K562 (cell line): ENCODE results near the gene DDX41. TPM values are rescaled to one million over a fixed set of nuclear protein-coding genes. Genes with fewer than 3 reads are reported as not detected.
A peak's percentile ranks its signal among the peaks of the same experiment; 100 is the strongest.

Experiments used
- ATAC-seq: fragments of 200-7000 bp; cut with Tn5 transposase; 3 replicates; pipeline ENCODE4 v1.9.1; 2020; ENCODE audit warnings: moderate library complexity
- BruUV-seq: library from RNA; stranded (reverse); fragments of 400-500 nt; replicated peaks from 2 replicates; lab custom pipeline; 2021; lab: Mats Ljungman, UMichigan
- CTCF ChIA-PET: fragments of 300-600 bp; formaldehyde crosslinking; extraction: SDS; loops from one replicate; lab custom pipeline; 2021; ENCODE audit warnings: low intra/inter-chr PET ratio; lab: Yijun Ruan, JAX
- POLR2A ChIA-PET: fragments of 300-600, 350-650 bp; sonication (Branson Sonifier 250); formaldehyde crosslinking; extraction: SDS; loops from one replicate; lab custom pipeline; 2021; ENCODE audit warnings: antibody characterized with exemption, inconsistent platforms; lab: Yijun Ruan, JAX
- DNase-seq, 4 experiments: peaks; one replicate each; pipeline versions ENCODE4 v3.0.0 to v3.0.0-alpha.2; 2011 to 2018; ENCODE audit warnings: low spot score in 3 of 4, mixed read lengths in 3 of 4; ENCODE audit errors: extremely low read depth in 1 of 4
- FAIRE-seq: peaks from 2 replicates; lab custom pipeline; 2011; peaks lifted over from hg19 to GRCh38; lab: Jason Lieb, UNC
- H2AFZ ChIP-seq: 2 replicates; pipeline ENCODE4 v1.6.0; 2011; ENCODE audit warnings: low read depth, low read length, control low read depth, inconsistent platforms
- H3K27ac ChIP-seq: fragments of 200-600 bp; 3 replicates; pipeline ENCODE4 v1.8.0; 2011; ENCODE audit warnings: low read depth, mild to moderate bottlenecking, control low read depth, inconsistent platforms, low read length, moderate library complexity, mixed read lengths; ENCODE audit errors: extremely low read depth
- H3K27me3 ChIP-seq, 2 experiments: fragments of 300-600 bp in 1 of 2; 2 replicates in 1 of 2; 3 replicates in 1 of 2; pipeline versions ENCODE4 v1.6.0 to v1.8.0; 2011; ENCODE audit warnings: inconsistent platforms in 2 of 2, low read length in 2 of 2, mild to moderate bottlenecking in 1 of 2, mixed read lengths in 1 of 2, moderate library complexity in 1 of 2; ENCODE audit not compliant: control insufficient read depth in 2 of 2, insufficient read depth in 2 of 2
- H3K36me3 ChIP-seq: fragments of 300-600 bp; 3 replicates; pipeline ENCODE4 v1.8.0; 2011; ENCODE audit warnings: mild to moderate bottlenecking, low read length, inconsistent platforms; ENCODE audit not compliant: control insufficient read depth, insufficient read depth
- H3K4me1 ChIP-seq, 2 experiments: fragments of 200-600 bp in 1 of 2; replicated peaks in 1 of 2; 2 replicates in 1 of 2; 3 replicates in 1 of 2; pipeline versions ENCODE4 v1.5.1 to v1.8.0; 2011; ENCODE audit warnings: inconsistent platforms in 2 of 2, low read length in 2 of 2, mild to moderate bottlenecking in 1 of 2, mixed read lengths in 1 of 2, moderate library complexity in 1 of 2; ENCODE audit not compliant: control insufficient read depth in 2 of 2, insufficient read depth in 2 of 2
- H3K4me2 ChIP-seq: 2 replicates; pipeline ENCODE4 v1.6.1; 2011; ENCODE audit warnings: low read length, control low read depth, inconsistent platforms, mixed read lengths; ENCODE audit not compliant: insufficient read depth
- H3K4me3 ChIP-seq: fragments of 200-600 bp; sonication (generic), shearing (Covaris generic); 2 replicates; pipeline ENCODE4 v1.5.1; 2016; ENCODE audit warnings: control low read depth, inconsistent platforms
- H3K79me2 ChIP-seq: fragments of 200-600 bp; 3 replicates; pipeline ENCODE4 v1.8.0; 2011; ENCODE audit warnings: low read length, inconsistent platforms; ENCODE audit not compliant: control insufficient read depth, insufficient read depth
- H3K9ac ChIP-seq, 2 experiments: 2 replicates each; pipeline versions ENCODE4 v1.6.0 to v1.6.1; 2011; ENCODE audit warnings: low read depth in 2 of 2, low read length in 2 of 2, control low read depth in 1 of 2, inconsistent platforms in 1 of 2, mild to moderate bottlenecking in 1 of 2, mixed read lengths in 1 of 2; ENCODE audit not compliant: insufficient read depth in 1 of 2
- H3K9me1 ChIP-seq: one replicate; pipeline ENCODE4 v1.6.0; 2011; ENCODE audit warnings: inconsistent platforms, mild to moderate bottlenecking, low read length, moderate library complexity; ENCODE audit not compliant: control insufficient read depth, insufficient read depth
- H3K9me3 ChIP-seq: replicated peaks from 2 replicates; pipeline ENCODE4 v1.5.1; 2011; ENCODE audit warnings: low read depth, low read length, inconsistent platforms; ENCODE audit not compliant: control insufficient read depth, insufficient read depth
- H4K20me1 ChIP-seq: replicated peaks from 2 replicates; pipeline ENCODE4 v1.6.1; 2011; ENCODE audit warnings: low read length, inconsistent platforms, mixed read lengths; ENCODE audit not compliant: control insufficient read depth, insufficient read depth
- EWSR1 ChIP-seq: fragments of 450-650 bp; IDR thresholded peaks from 2 replicates; pipeline ENCODE4 v1.6.1; 2018; ENCODE audit warnings: borderline replicate concordance, mild to moderate bottlenecking, low read depth, moderate library complexity; ENCODE audit not compliant: partially characterized antibody
- GABPB1 ChIP-seq: sonication (generic); formaldehyde crosslinking; IDR thresholded peaks from 2 replicates; pipeline ENCODE4 v1.8.0; 2022; ENCODE audit warnings: mild to moderate bottlenecking, missing genetic modification reagents
- KHSRP ChIP-seq: fragments of 450-650 bp; IDR thresholded peaks from 2 replicates; pipeline ENCODE4 v1.6.1; 2017
- MAZ ChIP-seq, 2 experiments: fragments of 450-650 bp in 1 of 2; sonication (generic) in 1 of 2; formaldehyde crosslinking; IDR thresholded peaks in 1 of 2; conservative IDR thresholded peaks in 1 of 2; 2 replicates each; pipeline versions ENCODE4 v1.4.0 to v1.5.0; 2020; ENCODE audit warnings: mild to moderate bottlenecking in 1 of 2, missing genetic modification reagents in 1 of 2
- MTA3 ChIP-seq: fragments of 450-650 bp; formaldehyde crosslinking; IDR thresholded peaks from 2 replicates; pipeline ENCODE4 v1.6.1; 2017; ENCODE audit warnings: mild to moderate bottlenecking, borderline replicate concordance
- MYNN ChIP-seq, 2 experiments: sonication (generic); formaldehyde crosslinking in 1 of 2; IDR thresholded peaks; 2 replicates each; pipeline versions ENCODE4 v1.5.0 to v1.6.1; 2016 to 2020; ENCODE audit warnings: antibody characterized with exemption in 1 of 2, missing genetic modification reagents in 1 of 2
- NFXL1 ChIP-seq: fragments of 450-650 bp; formaldehyde crosslinking; IDR thresholded peaks from 2 replicates; pipeline ENCODE4 v1.4.0; 2021; ENCODE audit warnings: mild to moderate bottlenecking
- POLR2A ChIP-seq: fragments of 450-650 bp; conservative IDR thresholded peaks from 2 replicates; pipeline ENCODE4 v1.6.1; 2016
- POLR2G ChIP-seq: fragments of 200-400 bp; formaldehyde crosslinking; IDR thresholded peaks from 2 replicates; pipeline ENCODE4 v1.6.1; 2017; ENCODE audit warnings: low read depth, mild to moderate bottlenecking, antibody characterized with exemption, low read length, moderate library complexity
- RBFOX2 ChIP-seq: fragments of 200-400 bp; formaldehyde crosslinking; IDR thresholded peaks from 2 replicates; pipeline ENCODE4 v1.6.1; 2017; ENCODE audit warnings: low read depth, mild to moderate bottlenecking, low read length, moderate library complexity
- TGIF2 ChIP-seq: sonication (generic); formaldehyde crosslinking; IDR thresholded peaks from 2 replicates; pipeline ENCODE4 v1.8.1; 2022; ENCODE audit warnings: mild to moderate bottlenecking, missing genetic modification reagents, moderate library complexity
- ZBTB7A ChIP-seq: IDR thresholded peaks from 2 replicates; pipeline ENCODE4 v1.6.1; 2011; ENCODE audit warnings: low read depth, mild to moderate bottlenecking, low read length, moderate library complexity, borderline replicate concordance; ENCODE audit not compliant: control insufficient read depth
- ZBTB9 ChIP-seq: fragments of 450-650 bp; formaldehyde crosslinking; IDR thresholded peaks from 2 replicates; pipeline ENCODE4 v1.4.0; 2020; ENCODE audit warnings: mild to moderate bottlenecking, moderate library complexity
- ZNF408 ChIP-seq: fragments of 250-450 bp; sonication (Bioruptor Pico); IDR thresholded peaks from 2 replicates; pipeline ENCODE4 v1.4.0; 2020; ENCODE audit warnings: low read depth, mild to moderate bottlenecking, moderate library complexity
- WGBS: fragments of 100-300 bp; shearing (Covaris generic); methylation state at CpG from one replicate; pipeline ENCODE4 v1.1.6; 2016; ENCODE audit warnings: low coverage, mixed read lengths; ENCODE audit not compliant: insufficient coverage; ENCODE audit errors: missing lambda C conversion rate; 5-methylcytosine and 5-hydroxymethylcytosine counted together
- in situ Hi-C: fragments of 300-500 bp; cut with MboI; formaldehyde crosslinking; loops from 4 replicates; pipeline ENCODE4 v1.15.0; 2018; ENCODE audit warnings: inconsistent platforms, mixed read lengths
- intact Hi-C: fragments of 100-400 bp; cut with micrococcal nuclease; formaldehyde crosslinking; loops from 2 replicates; pipeline ENCODE4 v1.14.2; 2022
- polyA plus RNA-seq, 8 experiments: library from polyadenylated mRNA; depleted of rRNA in 4 of 8; stranded (reverse) in 5 of 8; unstranded in 3 of 8; fragments of >200 nt; fragmentation: Nextera tagmentation in 2 of 8; fragmentation: Illumina TruSeq in 1 of 8; extraction: Ambion mirVana in 2 of 8; extraction: Trizol in 1 of 8; gene quantifications; 2 replicates each; pipeline versions ENCODE4 v1.2.1 to v1.2.3, GENCODE V29; 2011 to 2014; ENCODE audit warnings: inconsistent platforms in 1 of 8, missing spikeins in 1 of 8
- total RNA-seq, 7 experiments: library from RNA; depleted of rRNA in 6 of 7; stranded (reverse); fragments of >200 nt in 6 of 7; fragmentation: Illumina TruSeq in 2 of 7; extraction: Trizol in 2 of 7; gene quantifications; 2 replicates each; pipeline versions ENCODE4 v1.2.1 to v1.2.3, GENCODE V29; 2011 to 2021; ENCODE audit warnings: low replicate concordance in 1 of 7
- TF ChIP-seq, protein P1 (sequence below), 3 experiments: fragments of 200-800 bp in 1 of 3; sonication (Bioruptor generic) in 1 of 3; sonication (generic) in 1 of 3; formaldehyde crosslinking in 1 of 3; IDR thresholded peaks; 2 replicates each; pipeline versions ENCODE4 v1.6.1 to v1.8.0; 2016 to 2022; ENCODE audit warnings: mild to moderate bottlenecking in 2 of 3, missing compliant biosample characterization in 2 of 3, missing genetic modification characterization in 2 of 3, missing genetic modification reagents in 1 of 3
- TF ChIP-seq, protein P2 (sequence below): sonication (generic); formaldehyde crosslinking; IDR thresholded peaks from 2 replicates; pipeline ENCODE4 v1.8.0; 2022; ENCODE audit warnings: mild to moderate bottlenecking, missing genetic modification reagents

Gene DDX41
- total and polyA plus RNA-seq, 9 of the 15 experiments (the other 6 are each of a cell fraction or from before 2014, with no cell fraction given): 38.2 to 284 (median 116) TPM

- FAIRE-seq (no peak), ATAC-seq (peak; percentile 85), DNase-seq (peak; percentile 70 to 96 (median 94))
- BruUV-seq: no TSS peak
- Histone ChIP-seq H2AFZ (peak within 1 kb of the TSS; percentile 78), H3K9ac (peak within 1 kb of the TSS; percentile 77 to 97), H3K4me2 (peak within 1 kb of the TSS; percentile 82), H3K79me2 (peaks cover 36% of the 10 kb centered on the region), H3K36me3 (peaks cover 21% of the 10 kb centered on the region; the same call in 1 of the 3 replicates), H3K4me1 (peaks cover 21 to 71% of the 10 kb centered on the region in 2 experiments), H3K4me3 (peak within 1 kb of the TSS; percentile 65), H4K20me1 (no peaks in the 10 kb centered on the region; the same call in 1 of the 2 replicates), H3K27ac (peak within 1 kb of the TSS; percentile 79), H3K27me3 (no peaks in the 10 kb centered on the region), H3K9me1 (no peaks in the 10 kb centered on the region), H3K9me3 (no peaks in the 10 kb centered on the region)
- in situ Hi-C loops (no loop called here), intact Hi-C loops (no loop called here)
- ChIA-PET POLR2A (interaction anchor here (0.7 to 1.7 kb wide), 7 partner anchors 10 to 25 kb away, joined by 3 to 10 read pairs (median 4); no protein-coding TSS in a partner anchor), CTCF (interaction anchor here (0.6 kb wide), 1 partner anchor 20 kb away, joined by 3 read pairs; no protein-coding TSS in a partner anchor)
- WGBS: 4% methylated on average over 8 of the region's 69 CpGs
- TF ChIP-seq KHSRP (no peak), GABPB1 (CRISPR knock-in tag) (0 out of 2 replicates have a peak, but pooled peaks have one; percentile 10), MAZ (CRISPR knock-in tag; conservative IDR thresholded peaks at IDR 0.05 in 1 of 2, IDR thresholded peaks at IDR 0.05 in 1 of 2) (peak in 1 of 2 experiments; percentile 28; a peak in 1 of 4 replicates), NFXL1 (CRISPR knock-in tag) (no peak), MTA3 (no peak), RBFOX2 (peak; percentile 61), ZBTB7A (peak; percentile 94; the same call in 1 of the 2 replicates), TGIF2 (no peak), POLR2G (peak; percentile 76), ZBTB9 (no peak), POLR2A (no peak), MYNN (IDR thresholded peaks at IDR 0.05) (no peak), MYNN (CRISPR knock-in tag; IDR thresholded peaks at IDR 0.05) (no peak), ZNF408 (CRISPR knock-in tag) (no peak), EWSR1 (no peak)
- TF ChIP-seq, protein P1, sequence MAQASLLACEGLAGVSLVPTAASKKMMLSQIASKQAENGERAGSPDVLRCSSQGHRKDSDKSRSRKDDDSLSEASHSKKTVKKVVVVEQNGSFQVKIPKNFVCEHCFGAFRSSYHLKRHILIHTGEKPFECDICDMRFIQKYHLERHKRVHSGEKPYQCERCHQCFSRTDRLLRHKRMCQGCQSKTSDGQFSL (CRISPR knock-in tag; IDR thresholded peaks at IDR 0.05): peak; percentile 37
- TF ChIP-seq, protein P1 (tag; IDR thresholded peaks at IDR 0.05): no peak
- TF ChIP-seq, protein P2, sequence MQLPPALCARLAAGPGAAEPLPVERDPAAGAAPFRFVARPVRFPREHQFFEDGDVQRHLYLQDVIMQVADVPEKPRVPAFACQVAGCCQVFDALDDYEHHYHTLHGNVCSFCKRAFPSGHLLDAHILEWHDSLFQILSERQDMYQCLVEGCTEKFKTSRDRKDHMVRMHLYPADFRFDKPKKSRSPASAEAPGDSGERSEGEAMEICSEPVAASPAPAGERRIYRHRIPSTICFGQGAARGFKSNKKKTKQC: no peak
These were observed 43.2 kb downstream of the DDX41 start, which contains the start of gene DBN1 for GRCh38 chr5:177473443-177474001. Gene DBN1 (minus strand): TSS chr5:177473634. CDS start chr5:177473521, 113 bp downstream.
